HG02678 (cell line): ENCODE measurements around the gene DIP2C.

Experiments
- ATAC-seq: cut with Tn5 transposase; IDR thresholded peaks from one replicate; pipeline ENCODE4 v1.9.1; 2021; ENCODE audit warnings: mild to moderate bottlenecking, moderate library complexity; ENCODE audit not compliant: unreplicated experiment

The DIP2C gene

GRCh38 chr10:387909-388660 lies 301.4 kb downstream of the DIP2C start:
- no peak for ATAC-seq

DNA sequence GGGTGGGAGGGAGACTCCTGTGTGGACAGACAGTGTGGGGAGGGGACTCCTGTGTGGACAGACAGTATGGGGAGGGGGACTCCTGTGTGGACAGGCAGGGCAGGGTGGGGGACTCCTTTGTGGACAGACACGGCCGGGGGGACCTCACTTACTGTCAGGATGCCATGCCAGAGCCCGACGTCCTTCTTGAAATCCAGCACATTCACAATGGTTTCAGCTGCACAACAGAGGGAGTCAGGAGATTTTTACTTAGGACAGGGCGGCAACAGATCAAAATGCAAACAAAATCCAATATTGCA lies 301.9 kb downstream of the DIP2C start:
- no peak for ATAC-seq

GRCh38 chr10:386771-387592 lies 302.5 kb downstream of the DIP2C start:
- no peak for ATAC-seq

- no peak for ATAC-seq
Observed at GRCh38 chr10:385571-386300, 303.7 kb downstream of the DIP2C start.

DNA sequence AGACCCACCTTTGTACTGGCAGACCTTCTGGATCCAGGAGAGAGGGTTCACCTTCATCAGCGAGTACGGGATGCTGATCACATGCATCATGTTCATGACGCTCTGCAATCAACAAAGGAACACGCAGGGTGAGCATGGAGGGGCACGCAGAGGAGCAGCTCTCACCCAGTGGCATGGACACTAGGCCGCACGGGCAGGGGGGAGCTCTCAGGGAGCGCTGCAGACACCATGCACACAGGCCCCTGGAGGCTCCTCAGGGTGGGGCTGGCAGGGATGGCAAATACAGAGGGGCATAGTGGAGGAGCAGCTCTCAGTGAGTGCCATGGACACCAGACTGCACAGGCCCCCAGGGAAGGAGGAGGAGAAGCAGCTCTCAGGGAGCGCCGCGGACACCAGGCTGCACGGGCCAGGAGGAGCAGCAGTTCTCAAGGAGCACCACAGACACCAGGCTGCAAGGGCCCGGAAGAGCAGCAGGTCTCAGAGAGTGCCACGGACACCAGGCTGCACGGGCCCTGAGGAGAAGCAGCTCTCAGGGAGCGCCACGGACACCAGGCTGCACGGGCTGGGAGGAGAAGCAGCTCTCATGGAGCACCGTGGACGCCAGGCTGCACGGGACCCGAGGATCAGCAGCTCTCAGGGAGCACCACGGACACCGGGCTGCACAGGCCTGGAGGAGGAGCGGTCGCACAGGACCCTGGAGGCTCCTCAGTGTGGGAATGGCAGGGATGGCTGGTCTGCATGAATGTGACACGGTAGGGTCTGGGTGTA lies 304.7 kb downstream of the DIP2C start:
- ATAC-seq: no peak

DNA sequence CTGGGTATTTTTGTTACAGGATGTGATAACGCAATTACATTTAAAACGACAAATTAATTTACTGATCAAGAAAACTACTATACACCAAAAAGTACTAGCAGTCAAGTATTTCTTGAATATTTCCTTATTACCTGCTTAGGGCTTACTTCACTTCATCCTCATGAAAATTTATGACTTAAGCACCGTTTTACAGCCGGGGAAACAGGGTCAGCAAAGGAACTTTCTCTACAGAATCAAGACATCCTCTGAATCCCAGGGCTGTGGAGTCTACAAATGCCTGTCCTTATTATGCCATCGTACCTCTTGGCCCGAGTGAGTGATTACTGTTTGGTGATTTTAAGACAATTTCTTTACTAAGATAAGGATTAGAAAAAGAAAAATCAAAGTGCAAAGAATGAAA lies 305.9 kb downstream of the DIP2C start:
- no peak for ATAC-seq

DNA sequence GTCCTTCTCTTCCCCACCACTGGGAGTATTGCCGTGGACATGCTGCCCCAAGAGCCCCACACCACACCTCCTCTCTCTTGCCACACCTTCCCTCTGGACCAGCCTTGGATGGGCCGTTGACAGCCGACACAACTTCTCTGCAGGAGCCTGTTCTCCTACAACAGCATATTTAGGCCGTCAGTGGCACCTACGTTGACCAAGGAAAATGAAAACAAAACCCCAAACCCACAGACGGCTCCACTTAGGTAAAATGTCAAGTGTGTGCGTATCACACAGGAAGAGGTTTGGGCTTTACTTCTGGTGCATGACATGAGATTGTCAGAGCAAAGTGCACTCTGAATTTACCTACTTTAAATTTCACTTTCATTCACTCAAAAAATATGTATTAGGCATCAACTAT lies 307.7 kb downstream of the DIP2C start:
- ATAC-seq: no peak

- no peak for ATAC-seq
Observed at GRCh38 chr10:381346-381745, 308.1 kb downstream of the DIP2C start.

DNA sequence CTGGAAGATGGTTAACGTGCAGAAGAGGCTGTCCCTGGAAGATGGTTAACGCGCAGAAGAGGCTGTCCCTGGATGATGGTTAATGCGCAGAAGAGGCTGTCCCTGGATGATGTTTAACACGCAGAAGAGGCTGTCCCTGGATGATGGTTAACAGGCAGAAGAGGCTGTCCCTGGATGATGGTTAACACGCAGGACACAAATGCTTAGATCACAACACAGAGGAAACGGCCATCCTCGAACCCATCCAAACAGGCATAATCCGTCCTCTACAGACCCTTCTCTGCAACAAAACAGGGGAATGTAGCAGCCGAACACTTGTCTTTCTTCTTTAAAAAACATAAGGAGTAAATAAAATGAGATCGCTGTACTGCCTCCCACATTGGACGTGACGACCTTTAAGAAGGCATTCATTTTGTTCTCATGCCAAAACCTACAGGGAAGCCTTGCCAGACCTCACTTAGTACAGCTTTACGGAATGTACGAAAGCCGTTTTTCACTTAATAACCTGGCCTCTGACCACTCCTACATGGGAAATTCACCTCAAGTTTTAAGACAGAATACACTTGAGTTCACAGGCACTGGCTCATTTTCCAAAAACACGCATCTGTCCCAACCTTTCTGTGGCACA lies 309.0 kb downstream of the DIP2C start:
- ATAC-seq: no peak

DNA sequence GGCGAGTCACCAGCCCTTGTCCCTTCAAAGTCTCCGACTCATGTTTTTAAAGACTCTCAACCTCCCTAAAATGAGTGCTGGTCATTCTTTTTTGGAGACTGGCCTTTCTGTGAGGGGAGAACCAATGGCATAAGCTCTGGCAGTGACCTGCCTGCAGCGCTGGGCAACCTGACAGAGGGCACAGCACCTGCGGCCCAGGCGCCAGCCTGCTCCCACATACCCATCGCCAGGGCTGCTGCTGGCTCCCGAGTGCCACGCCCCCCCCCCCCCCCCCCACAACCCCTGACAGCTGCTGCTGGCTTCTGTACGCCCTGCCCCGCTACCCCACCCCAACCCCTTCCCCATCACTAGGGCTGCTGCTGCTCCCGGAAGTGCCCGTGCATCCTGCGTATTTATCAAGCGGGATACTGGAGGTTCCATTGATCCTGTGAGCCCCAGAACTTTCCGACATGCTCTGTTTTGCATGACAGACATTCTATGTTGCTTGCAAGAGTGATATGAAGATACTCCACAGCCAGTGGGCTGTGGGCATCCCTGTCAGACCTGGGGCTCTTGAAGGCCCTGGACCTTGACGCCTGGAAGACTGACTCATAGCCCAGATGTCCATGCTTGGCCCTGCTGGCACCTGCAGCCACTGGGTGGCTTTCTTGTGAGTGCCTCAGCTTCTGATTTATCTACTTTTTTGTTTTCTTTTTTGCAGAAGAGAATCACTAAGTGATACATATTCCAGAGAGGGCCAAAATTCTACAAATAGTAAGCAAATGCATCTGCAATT lies 310.4 kb downstream of the DIP2C start:
- ATAC-seq: no peak

DNA sequence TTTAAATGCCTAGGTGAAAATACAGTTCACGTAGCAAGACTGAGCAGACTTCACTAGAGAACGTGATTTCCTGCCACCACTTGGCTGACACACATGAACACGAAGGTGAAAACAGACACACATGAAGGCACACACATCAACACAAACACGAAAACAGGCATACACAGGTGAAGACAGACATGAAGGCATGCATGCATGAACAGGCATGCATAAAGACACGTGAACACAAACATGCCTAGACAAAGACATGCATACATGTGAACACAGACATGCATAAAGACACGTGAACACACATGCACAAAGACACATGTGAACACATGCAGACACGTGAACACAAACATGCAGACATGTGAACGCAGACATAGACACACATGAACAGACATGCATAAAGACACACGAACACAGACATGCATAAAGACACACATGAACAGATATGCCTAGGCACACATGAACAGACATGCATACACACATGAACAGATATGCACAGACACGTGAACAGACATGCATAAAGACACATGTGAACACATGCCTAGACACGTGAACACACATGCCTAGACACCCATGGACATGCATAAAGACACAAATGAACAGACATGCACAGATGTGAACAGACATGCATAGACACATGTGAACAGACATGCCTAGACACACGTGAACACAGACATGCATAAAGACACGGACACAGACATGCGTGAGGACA lies 311.1 kb downstream of the DIP2C start:
- ATAC-seq: no peak

GRCh38 chr10:377228-377627 lies 312.2 kb downstream of the DIP2C start:
- no peak for ATAC-seq

DNA sequence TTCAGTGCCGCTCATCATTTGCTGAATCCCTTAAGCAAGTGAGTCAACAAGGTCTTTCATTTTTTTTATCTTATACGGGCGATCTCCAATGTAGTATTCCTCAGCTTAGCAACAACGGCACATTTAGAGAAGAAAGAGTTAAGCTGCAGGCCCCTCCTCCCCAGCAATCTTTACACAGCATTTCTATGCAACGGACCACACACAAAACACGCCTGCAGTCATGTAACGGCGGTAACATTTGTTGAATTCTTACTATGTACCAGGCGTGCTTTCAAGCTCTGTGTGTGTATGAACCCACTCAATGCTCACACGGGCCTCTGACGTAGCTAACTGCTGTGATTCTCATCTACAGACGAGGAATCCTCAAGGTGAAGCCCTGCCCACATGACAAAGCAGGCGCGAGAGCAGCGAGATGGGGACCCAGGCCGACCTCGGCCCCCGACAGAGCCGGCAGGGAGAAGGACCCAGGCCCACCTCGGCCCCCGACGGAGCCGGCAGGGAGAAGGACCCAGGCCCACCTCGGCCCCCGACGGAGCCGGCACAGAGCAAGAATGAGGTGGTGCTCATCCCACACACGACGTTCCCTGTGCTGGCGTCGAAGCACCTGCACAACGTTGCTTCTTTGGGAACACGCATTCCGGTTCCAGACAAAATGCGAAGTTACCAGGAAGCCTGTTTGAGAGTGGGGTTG lies 313.5 kb downstream of the DIP2C start:
- ATAC-seq: no peak

GRCh38 chr10:374354-374753 lies 315.1 kb downstream of the DIP2C start:
- no peak for ATAC-seq

DNA sequence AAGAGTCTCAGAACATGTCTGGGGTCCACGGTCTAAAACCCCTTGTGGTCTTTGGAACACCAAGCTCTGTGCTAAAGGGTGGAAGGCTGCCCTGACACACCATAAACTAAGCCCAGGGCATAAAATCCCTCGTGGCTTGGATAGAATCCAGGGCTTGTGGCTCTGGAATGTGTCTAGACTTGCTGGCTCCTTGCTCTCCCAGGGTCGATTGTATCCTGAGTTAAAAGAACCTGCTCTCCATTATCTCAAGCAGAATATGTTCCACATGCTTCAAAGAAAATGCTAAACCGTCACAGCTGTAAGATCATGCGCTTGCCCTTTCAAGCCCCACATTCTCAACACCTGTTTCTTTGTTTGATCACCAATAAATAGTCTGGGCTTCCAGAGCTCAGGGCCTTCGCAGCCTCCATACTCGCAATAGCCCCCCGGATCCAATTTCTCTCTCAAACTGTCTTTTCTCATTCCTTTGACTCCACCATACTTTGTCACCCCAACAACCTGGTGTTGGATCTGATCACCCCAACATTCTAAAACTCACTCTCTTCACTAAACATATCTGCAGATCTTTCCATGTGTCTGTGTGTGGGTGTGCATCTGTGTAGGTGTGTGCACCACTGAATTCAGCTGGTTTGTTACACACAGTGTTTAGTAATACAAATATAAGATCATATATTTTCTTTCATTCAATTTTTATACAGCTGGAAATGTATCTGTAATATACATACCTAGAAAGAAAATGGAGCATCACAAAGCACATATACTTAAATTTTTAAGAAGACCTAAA lies 315.8 kb downstream of the DIP2C start:
- ATAC-seq: no peak

GRCh38 chr10:373015-373414 lies 316.5 kb downstream of the DIP2C start:
- ATAC-seq: no peak

DNA sequence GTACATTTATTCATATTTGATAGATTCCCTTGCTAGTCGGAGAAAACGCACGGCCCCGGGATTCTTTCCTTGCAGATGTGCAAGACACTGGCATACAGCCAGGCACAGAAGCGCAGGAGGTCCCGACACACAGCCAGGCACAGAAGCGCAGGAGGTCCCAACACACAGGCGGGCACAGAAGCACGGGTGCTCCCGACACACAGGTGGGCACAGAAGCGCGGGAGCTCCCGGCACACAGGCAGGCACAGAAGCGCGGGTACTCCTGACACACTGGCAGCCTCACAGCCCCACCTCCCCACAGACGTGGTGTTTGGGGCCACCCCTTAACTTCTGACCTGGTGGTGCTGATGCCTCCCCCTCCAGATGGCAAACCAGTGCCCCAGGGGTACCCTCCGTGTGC lies 316.9 kb downstream of the DIP2C start:
- ATAC-seq: no peak

GRCh38 chr10:371515-371914 lies 318.0 kb downstream of the DIP2C start:
- ATAC-seq: no peak
